Psoas muscle (tissue), 8 donors: ENCODE data around the gene PIH1D1. TPM values are rescaled to one million over a fixed set of nuclear protein-coding genes. Genes with fewer than 3 reads are reported as not detected.
A peak's percentile ranks its signal among the peaks of the same experiment; 100 is the strongest.

Experiments used
- ATAC-seq, 4 donors: fragments of 200-7000 bp; cut with Tn5 transposase; one replicate each; pipeline ENCODE4 v1.9.1; 2020; ENCODE audit warnings: moderate library complexity in 3 of 4, mild to moderate bottlenecking in 2 of 4
- DNase-seq, 2 donors: peaks; one replicate each; pipeline ENCODE4 v3.0.0-alpha.2; 2020
- H3K27ac ChIP-seq: fragments of 200-600 bp; one replicate; pipeline ENCODE4 v1.8.0; 2022
- H3K27me3 ChIP-seq, 3 donors: fragments of 200-600 bp in 1 of 3; one replicate each; pipeline versions ENCODE4 v1.6.1 to v1.8.0; 2013 to 2022; ENCODE audit warnings: low read length in 2 of 3, mild to moderate bottlenecking in 2 of 3, moderate library complexity in 1 of 3; ENCODE audit not compliant: insufficient read depth in 3 of 3
- H3K36me3 ChIP-seq, 2 donors: fragments of 200-600 bp in 1 of 2; one replicate each; pipeline versions ENCODE4 v1.6.1 to v1.8.0; 2013 to 2022; ENCODE audit warnings: low read depth in 1 of 2, mild to moderate bottlenecking in 1 of 2, moderate library complexity in 1 of 2; ENCODE audit not compliant: insufficient read depth in 1 of 2
- H3K4me1 ChIP-seq: fragments of 200-600 bp; one replicate; pipeline ENCODE4 v1.8.0; 2022
- H3K4me3 ChIP-seq: fragments of 200-600 bp; one replicate; pipeline ENCODE4 v1.8.0; 2022; ENCODE audit warnings: mild to moderate bottlenecking
- H3K9me3 ChIP-seq: fragments of 200-600 bp; one replicate; pipeline ENCODE4 v1.8.0; 2022
- WGBS, 3 donors: extraction: QIAGEN DNeasy Blood & Tissue Kit; methylation state at CpG; one replicate each; pipeline versions ENCODE4 v1.1.6 to v1.1.7; 2013; 5-methylcytosine and 5-hydroxymethylcytosine counted together
- intact Hi-C, 2 donors: fragments of 100-400 bp; cut with DNase I; formaldehyde crosslinking; loops; one replicate each; pipeline versions ENCODE4 v1.11.0 to v1.14.2; 2022
- long read RNA-seq, 2 donors: library from polyadenylated mRNA; unstranded; transcript quantifications; one replicate each; pipeline ENCODE4 v2.0.0, GENCODE V29; 2021
- polyA plus RNA-seq, 3 donors: library from polyadenylated mRNA; stranded (reverse); fragments of 200-250 nt; gene quantifications; one replicate each; pipeline ENCODE4 v1.2.3, GENCODE V29; 2013
- total RNA-seq, 4 donors: library from RNA; stranded (reverse); fragmentation: NEBNext Ultra II Directional in 2 of 4; extraction: Animal tissue kit (Norgen Biotek cat#: 25700) in 2 of 4; gene quantifications; one replicate each; pipeline versions ENCODE4 v1.2.1 to v1.2.4, GENCODE V29; 2021 to 2023
- TF ChIP-seq, protein P1 (sequence below): fragments of 200-600 bp; IDR thresholded peaks from one replicate; pipeline ENCODE4 v1.8.0; 2022; ENCODE audit warnings: antibody characterized with exemption
- donor health status: healthy with polysubstance abuse.
- donor health status: DM: no; HTN: no; CAD: no; lungs with moderate emphysema.
- donor health status: Bipolar disorder and iron deficiency.
- donor health status: healthy.
- donor health status: DM: yes; HTN: yes; CAD: no.
- donor health status: DM: no; HTN: no; CAD: no.
- donor health status: DM: no; HTN: no; CAD: no.
- donor health status: DM: yes; HTN: yes; CAD: no.

The PIH1D1 gene
- total RNA-seq (10 to 100 TPM; 37.2 to 60.1 (median 43.1) TPM), polyA plus RNA-seq (10 to 100 TPM; 46.4 to 69.8 (median 52.2) TPM)
- long read RNA-seq, donor 1, transcript PIH1D1-201 (9 exons, 1,192 nt) = major isoform, 14 of 17 reads
- long read RNA-seq, donor 1, partial matches to known transcripts = 1 of 17 reads
- long read RNA-seq, donor 1, other reads (novel, unspliced or antisense) = 2 of 17 reads
- long read RNA-seq, donor 2, transcript PIH1D1-201 (9 exons, 1,192 nt) = major isoform, 24 of 41 reads
- long read RNA-seq, donor 2, partial matches to known transcripts = 1 of 41 reads
- long read RNA-seq, donor 2, other reads (novel, unspliced or antisense) = 15 of 41 reads

DNA sequence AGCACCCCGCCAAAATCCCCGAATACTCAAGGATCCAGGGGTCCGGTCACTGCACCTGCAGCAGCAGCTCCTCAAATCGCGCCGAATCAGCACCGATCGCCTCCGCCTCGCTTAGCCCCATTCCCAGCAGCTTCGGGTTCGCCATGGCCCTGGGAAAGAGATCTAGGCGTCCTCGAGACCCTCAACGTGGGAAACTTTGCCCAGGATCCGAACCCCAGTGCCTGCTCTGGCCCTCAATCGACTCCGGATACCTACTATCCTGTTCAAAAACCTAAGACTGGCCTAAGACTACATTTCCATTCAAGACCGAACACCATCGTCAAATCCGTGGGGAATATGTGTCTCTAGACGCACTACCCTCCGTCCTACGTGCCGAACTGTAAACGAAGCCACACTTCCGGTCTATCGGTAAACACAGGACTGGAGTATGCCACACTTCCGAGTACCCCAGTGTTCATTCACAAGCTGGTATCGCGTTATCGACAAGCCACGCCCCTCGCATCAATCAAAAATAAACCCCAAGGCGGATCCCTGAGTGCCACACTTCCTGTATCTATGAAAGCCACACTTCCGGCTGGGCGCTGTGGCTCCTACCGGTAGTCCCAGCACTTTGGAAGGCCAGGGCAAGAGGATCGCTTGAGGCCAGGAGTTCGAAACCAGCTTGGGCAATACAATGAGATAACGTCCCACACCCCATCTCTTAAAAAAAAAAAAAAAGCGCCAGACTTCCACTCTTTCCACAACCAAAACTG lies at the start of gene PIH1D1:
Gene PIH1D1 (minus strand): TSS at position 385 of the 752 bp plus-strand sequence. CDS start 240 bp downstream, at position 145.
- Histone ChIP-seq H3K27me3 (no peaks in the 10 kb centered on the region), H3K27ac (peak within 1 kb of the TSS; percentile 94), H3K4me3 (peak within 1 kb of the TSS; percentile 93), H3K36me3 (peaks cover 0 to 29% of the 10 kb centered on the region in 2 donors), H3K4me1 (peaks cover 18% of the 10 kb centered on the region), H3K9me3 (no peaks in the 10 kb centered on the region)
- 1% methylated on average over 42 of the region's 42 CpGs for WGBS, 3 donors
- intact Hi-C loops = loop anchor here in 1 of 2 donors (5.0 kb wide), 1 partner anchor 191 kb away; the partner anchor contains the start of genes RRAS and SCAF1
- TF ChIP-seq, protein P1, sequence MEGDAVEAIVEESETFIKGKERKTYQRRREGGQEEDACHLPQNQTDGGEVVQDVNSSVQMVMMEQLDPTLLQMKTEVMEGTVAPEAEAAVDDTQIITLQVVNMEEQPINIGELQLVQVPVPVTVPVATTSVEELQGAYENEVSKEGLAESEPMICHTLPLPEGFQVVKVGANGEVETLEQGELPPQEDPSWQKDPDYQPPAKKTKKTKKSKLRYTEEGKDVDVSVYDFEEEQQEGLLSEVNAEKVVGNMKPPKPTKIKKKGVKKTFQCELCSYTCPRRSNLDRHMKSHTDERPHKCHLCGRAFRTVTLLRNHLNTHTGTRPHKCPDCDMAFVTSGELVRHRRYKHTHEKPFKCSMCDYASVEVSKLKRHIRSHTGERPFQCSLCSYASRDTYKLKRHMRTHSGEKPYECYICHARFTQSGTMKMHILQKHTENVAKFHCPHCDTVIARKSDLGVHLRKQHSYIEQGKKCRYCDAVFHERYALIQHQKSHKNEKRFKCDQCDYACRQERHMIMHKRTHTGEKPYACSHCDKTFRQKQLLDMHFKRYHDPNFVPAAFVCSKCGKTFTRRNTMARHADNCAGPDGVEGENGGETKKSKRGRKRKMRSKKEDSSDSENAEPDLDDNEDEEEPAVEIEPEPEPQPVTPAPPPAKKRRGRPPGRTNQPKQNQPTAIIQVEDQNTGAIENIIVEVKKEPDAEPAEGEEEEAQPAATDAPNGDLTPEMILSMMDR = no peak
- DNase-seq (peak; percentile 97 to 98), ATAC-seq (peak; percentile 83 to 87 (median 85))

GRCh38 chr19:49499030-49499670 lies 47.5 kb upstream of the PIH1D1 start:
- intact Hi-C loops = loop anchor here (5.0 to 10.0 kb wide), 2 partner anchors 316 to 378 kb away; partner anchors contain the start of genes AKT1S1 (in 1 of the 2), FUZ (in 1 of the 2), MED25 (in 1 of the 2) and TBC1D17 (in 1 of the 2)
- Histone ChIP-seq H3K27me3 (no peaks in the 10 kb centered on the region), H3K9me3 (no peaks in the 10 kb centered on the region), H3K27ac (peak overlapping the region; percentile 36), H3K36me3 (peaks cover 19 to 31% of the 10 kb centered on the region in 2 donors), H3K4me1 (peaks cover 42% of the 10 kb centered on the region), H3K4me3 (peak overlapping the region; percentile 99)
- TF ChIP-seq, protein P1 = no peak
- DNase-seq (no peak), ATAC-seq (no peak)
- 53 to 65% (median 57%) methylated on average over 19 of the region's 19 CpGs for WGBS, 3 donors

- intact Hi-C loops = loop anchor here (5.0 to 10.0 kb wide), 2 partner anchors 316 to 379 kb away; partner anchors contain the start of genes AKT1S1 (in 1 of the 2), FUZ (in 1 of the 2), MED25 (in 1 of the 2) and TBC1D17 (in 1 of the 2)
- TF ChIP-seq, protein P1 = no peak
- Histone ChIP-seq H3K27me3 (no peaks in the 10 kb centered on the region), H3K4me3 (peak overlapping the region; percentile 99), H3K36me3 (peaks cover 19 to 31% of the 10 kb centered on the region in 2 donors), H3K27ac (peak overlapping the region; percentile 98), H3K4me1 (peaks cover 41% of the 10 kb centered on the region), H3K9me3 (no peaks in the 10 kb centered on the region)
- ATAC-seq (no peak), DNase-seq (no peak)
- 77 to 87% (median 80%) methylated on average over 7 of the region's 7 CpGs for WGBS, 3 donors
Observed at GRCh38 chr19:49498475-49498874, 46.9 kb upstream of the PIH1D1 start.

GRCh38 chr19:49497789-49498103 lies 46.1 kb upstream of the PIH1D1 start:
- H3K27me3 ChIP-seq = no peaks in the 10 kb centered on the region
- peaks cover 35% of the 10 kb centered on the region for H3K4me1 ChIP-seq
- H3K27ac ChIP-seq = peak overlapping the region; percentile 98
- TF ChIP-seq, protein P1 = no peak
- ATAC-seq (no peak), DNase-seq (no peak)
- H3K4me3 ChIP-seq = peak overlapping the region; percentile 99
- 85 to 89% (median 88%) methylated on average over 12 of the region's 12 CpGs for WGBS, 3 donors
- intact Hi-C loops = loop anchor here (5.0 to 10.0 kb wide), 2 partner anchors 317 to 380 kb away; partner anchors contain the start of genes AKT1S1 (in 1 of the 2), FUZ (in 1 of the 2), MED25 (in 1 of the 2) and TBC1D17 (in 1 of the 2)
- no peaks in the 10 kb centered on the region for H3K9me3 ChIP-seq
- peaks cover 19 to 37% of the 10 kb centered on the region in 2 donors for H3K36me3 ChIP-seq
